ENCODE data around the gene GPS1.

Gene GPS1

DNA sequence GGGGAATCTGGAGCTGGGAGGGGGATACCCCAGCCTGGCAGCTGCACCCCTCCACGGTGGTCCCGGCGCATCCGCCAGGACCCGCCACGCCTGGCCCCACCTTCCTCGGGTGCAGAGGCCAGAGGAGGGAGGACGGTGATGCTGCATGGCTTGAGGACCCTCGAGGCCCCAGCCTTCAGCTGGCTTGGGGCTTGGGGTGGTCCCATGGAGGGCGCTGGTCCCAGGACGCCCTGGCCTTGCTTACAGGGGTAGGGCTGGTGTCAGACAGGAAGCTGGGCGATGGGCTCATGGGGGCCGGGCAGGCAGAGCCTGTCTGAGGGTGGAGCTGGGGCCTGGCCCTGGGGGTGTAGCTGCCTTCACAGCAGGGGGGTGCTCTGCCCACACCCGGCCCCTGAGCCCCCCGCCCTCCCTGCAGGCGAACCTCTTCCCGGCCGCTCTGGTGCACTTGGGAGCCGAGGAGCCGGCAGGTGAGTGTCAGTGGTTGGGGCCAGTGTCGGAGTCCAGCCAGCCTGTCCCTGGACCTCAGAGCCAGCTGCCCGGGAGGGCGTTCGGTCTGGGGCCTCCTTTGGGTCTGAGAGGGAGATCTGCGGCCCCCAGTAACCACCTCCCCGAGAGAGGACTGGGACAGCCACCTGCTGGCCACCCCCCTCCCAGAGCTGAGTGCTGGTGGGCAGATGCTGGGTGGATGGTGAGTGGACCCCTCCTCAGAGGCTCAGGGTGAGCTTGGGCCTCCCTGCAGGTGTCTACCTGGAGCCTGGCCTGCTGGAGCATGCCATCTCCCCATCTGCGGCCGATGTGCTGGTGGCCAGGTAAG lies 35.4 kb upstream of the GPS1 start (continued):
- TF ChIP-seq, protein P1, sequence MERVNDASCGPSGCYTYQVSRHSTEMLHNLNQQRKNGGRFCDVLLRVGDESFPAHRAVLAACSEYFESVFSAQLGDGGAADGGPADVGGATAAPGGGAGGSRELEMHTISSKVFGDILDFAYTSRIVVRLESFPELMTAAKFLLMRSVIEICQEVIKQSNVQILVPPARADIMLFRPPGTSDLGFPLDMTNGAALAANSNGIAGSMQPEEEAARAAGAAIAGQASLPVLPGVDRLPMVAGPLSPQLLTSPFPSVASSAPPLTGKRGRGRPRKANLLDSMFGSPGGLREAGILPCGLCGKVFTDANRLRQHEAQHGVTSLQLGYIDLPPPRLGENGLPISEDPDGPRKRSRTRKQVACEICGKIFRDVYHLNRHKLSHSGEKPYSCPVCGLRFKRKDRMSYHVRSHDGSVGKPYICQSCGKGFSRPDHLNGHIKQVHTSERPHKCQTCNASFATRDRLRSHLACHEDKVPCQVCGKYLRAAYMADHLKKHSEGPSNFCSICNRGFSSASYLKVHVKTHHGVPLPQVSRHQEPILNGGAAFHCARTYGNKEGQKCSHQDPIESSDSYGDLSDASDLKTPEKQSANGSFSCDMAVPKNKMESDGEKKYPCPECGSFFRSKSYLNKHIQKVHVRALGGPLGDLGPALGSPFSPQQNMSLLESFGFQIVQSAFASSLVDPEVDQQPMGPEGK (CRISPR knock-in tag; IDR thresholded peaks at IDR 0.05; ENCODE audit: borderline replicate concordance), result no peak
- TF ChIP-seq TOX (CRISPR knock-in tag; IDR thresholded peaks at IDR 0.05; ENCODE audit: borderline replicate concordance), result no peak
- TF ChIP-seq, protein P2, sequence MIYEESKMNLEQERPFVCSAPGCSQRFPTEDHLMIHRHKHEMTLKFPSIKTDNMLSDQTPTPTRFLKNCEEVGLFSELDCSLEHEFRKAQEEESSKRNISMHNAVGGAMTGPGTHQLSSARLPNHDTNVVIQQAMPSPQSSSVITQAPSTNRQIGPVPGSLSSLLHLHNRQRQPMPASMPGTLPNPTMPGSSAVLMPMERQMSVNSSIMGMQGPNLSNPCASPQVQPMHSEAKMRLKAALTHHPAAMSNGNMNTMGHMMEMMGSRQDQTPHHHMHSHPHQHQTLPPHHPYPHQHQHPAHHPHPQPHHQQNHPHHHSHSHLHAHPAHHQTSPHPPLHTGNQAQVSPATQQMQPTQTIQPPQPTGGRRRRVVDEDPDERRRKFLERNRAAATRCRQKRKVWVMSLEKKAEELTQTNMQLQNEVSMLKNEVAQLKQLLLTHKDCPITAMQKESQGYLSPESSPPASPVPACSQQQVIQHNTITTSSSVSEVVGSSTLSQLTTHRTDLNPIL (CRISPR knock-in tag; IDR thresholded peaks at IDR 0.05; ENCODE audit: low read depth), result no peak
- no peak for TF ChIP-seq ZNF70 (CRISPR knock-in tag; IDR thresholded peaks at IDR 0.05)
- TF ChIP-seq GLIS3 (CRISPR knock-in tag; IDR thresholded peaks at IDR 0.05), result no peak
- TF ChIP-seq RARB (CRISPR knock-in tag; IDR thresholded peaks at IDR 0.05), result no peak
- no peak for TF ChIP-seq ZNF8 (CRISPR knock-in tag; IDR thresholded peaks at IDR 0.05)
- TF ChIP-seq CSDC2 (CRISPR knock-in tag; IDR thresholded peaks at IDR 0.05), result no peak
- no peak for TF ChIP-seq OSR1 (CRISPR knock-in tag; IDR thresholded peaks at IDR 0.05)
- TF ChIP-seq ZC3H10 (CRISPR knock-in tag; IDR thresholded peaks at IDR 0.05), result no peak
- TF ChIP-seq, protein P3, sequence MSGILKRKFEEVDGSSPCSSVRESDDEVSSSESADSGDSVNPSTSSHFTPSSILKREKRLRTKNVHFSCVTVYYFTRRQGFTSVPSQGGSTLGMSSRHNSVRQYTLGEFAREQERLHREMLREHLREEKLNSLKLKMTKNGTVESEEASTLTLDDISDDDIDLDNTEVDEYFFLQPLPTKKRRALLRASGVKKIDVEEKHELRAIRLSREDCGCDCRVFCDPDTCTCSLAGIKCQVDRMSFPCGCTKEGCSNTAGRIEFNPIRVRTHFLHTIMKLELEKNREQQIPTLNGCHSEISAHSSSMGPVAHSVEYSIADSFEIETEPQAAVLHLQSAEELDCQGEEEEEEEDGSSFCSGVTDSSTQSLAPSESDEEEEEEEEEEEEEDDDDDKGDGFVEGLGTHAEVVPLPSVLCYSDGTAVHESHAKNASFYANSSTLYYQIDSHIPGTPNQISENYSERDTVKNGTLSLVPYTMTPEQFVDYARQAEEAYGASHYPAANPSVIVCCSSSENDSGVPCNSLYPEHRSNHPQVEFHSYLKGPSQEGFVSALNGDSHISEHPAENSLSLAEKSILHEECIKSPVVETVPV (CRISPR knock-in tag; IDR thresholded peaks at IDR 0.05), result no peak

DNA sequence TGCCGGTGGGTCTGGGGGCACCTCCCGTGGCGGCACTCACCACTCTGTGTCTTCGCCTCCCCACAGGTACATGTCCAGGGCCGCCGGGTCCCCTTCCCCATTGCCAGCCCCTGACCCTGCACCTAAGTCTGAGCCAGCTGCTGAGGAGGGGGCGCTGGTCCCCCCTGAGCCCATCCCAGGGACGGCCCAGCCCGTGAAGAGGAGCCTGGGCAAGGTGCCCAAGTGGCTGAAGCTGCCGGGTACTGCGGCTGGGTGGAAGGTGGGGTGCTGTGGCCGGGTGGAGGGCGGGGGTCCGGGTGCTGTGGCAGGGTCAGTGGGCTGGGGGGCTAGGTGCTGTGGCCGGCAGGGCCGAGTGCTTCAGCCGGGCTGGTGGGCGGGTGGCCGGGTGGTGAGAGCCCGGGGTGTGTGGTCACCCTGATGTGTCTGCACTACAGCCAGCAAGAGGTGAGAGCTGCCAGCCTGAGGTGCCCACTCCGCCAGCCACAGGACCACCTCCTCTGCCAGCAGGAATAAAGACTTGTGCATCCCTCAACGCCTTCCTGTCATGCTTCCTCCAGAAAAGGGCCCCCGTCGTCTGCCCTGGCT lies 34.7 kb upstream of the GPS1 start:
- TF ChIP-seq SNAI2 (CRISPR knock-in tag; IDR thresholded peaks at IDR 0.05), result no peak
- TF ChIP-seq PPARA (CRISPR knock-in tag; IDR thresholded peaks at IDR 0.05; ENCODE audit: borderline replicate concordance), result no peak
- TF ChIP-seq BACH2 (CRISPR knock-in tag; IDR thresholded peaks at IDR 0.05; ENCODE audit: borderline replicate concordance), result no peak
- TF ChIP-seq RARB (CRISPR knock-in tag; IDR thresholded peaks at IDR 0.05), result no peak
- TF ChIP-seq ZNF70 (CRISPR knock-in tag; IDR thresholded peaks at IDR 0.05), result no peak
- no peak for TF ChIP-seq ESRRG (CRISPR knock-in tag; IDR thresholded peaks at IDR 0.05)
- ATAC-seq, result no peak

DNA sequence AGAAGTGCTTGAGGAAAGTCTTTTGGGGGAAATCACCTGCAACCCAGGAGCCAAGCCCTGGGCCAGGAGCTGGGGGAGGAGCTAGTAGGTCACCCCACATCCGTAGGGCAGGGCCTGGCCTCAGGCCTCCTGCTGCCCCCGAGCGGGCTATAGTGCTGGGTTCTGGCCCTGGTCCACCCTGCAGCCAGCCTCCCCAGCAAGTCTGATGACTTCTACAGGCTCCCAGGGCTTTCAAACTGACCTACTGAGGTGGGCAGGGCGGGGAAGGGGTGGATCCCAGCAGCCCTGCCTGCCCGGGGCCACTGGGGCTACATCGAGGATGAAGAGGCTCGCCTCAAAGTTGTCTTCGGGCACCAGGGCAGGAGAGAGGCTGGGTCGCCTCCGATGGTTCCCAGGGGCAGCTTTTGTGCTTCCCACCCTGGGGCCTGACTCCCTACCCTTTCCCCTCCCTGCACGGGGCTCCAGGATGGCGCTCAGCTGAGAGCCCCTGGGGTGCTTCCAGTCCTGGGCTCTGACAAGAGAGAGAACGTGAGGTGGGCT lies 34.0 kb upstream of the GPS1 start:
- no peak for TF ChIP-seq CSDC2 (CRISPR knock-in tag; IDR thresholded peaks at IDR 0.05)
- no peak for TF ChIP-seq ZFP30 (CRISPR knock-in tag; IDR thresholded peaks at IDR 0.05)
- no peak for TF ChIP-seq GLIS3 (CRISPR knock-in tag; IDR thresholded peaks at IDR 0.05)
- TF ChIP-seq SNAI2 (CRISPR knock-in tag; IDR thresholded peaks at IDR 0.05), result no peak
- TF ChIP-seq, protein P2 (CRISPR knock-in tag; IDR thresholded peaks at IDR 0.05; ENCODE audit: low read depth), result no peak
- no peak for TF ChIP-seq ZFP3 (CRISPR knock-in tag; IDR thresholded peaks at IDR 0.05)
- TF ChIP-seq ZNF8 (CRISPR knock-in tag; IDR thresholded peaks at IDR 0.05), result no peak
- TF ChIP-seq ZNF565 (CRISPR knock-in tag; conservative IDR thresholded peaks at IDR 0.05; ENCODE audit: low read depth), result no peak
- TF ChIP-seq ESRRG (CRISPR knock-in tag; IDR thresholded peaks at IDR 0.05), result no peak
- no peak for TF ChIP-seq ISL1 (CRISPR knock-in tag; IDR thresholded peaks at IDR 0.05)
- TF ChIP-seq, protein P1 (CRISPR knock-in tag; IDR thresholded peaks at IDR 0.05; ENCODE audit: borderline replicate concordance), result no peak
- no peak for ATAC-seq
